Lung (tissue), 12 donors: ENCODE data around the gene ZBTB25. TPM values are rescaled to one million over a fixed set of nuclear protein-coding genes. Genes with fewer than 3 reads are reported as not detected.

Source experiments
- ATAC-seq: fragments of 200-7000 bp; cut with Tn5 transposase; one replicate; pipeline ENCODE4 v1.9.1; 2020; ENCODE audit warnings: moderate number of reproducible peaks; ENCODE audit not compliant: insufficient read depth, low FRiP score
- DNase-seq, 3 donors: peaks; one replicate each; pipeline ENCODE4 v3.0.0-alpha.2; 2013 to 2017
- H3K27ac ChIP-seq, 2 donors: one replicate each; pipeline ENCODE4 v1.5.1; 2013; ENCODE audit warnings: mild to moderate bottlenecking in 2 of 2, moderate library complexity in 2 of 2, control low read depth in 1 of 2, inconsistent platforms in 1 of 2, low read depth in 1 of 2, low read length in 1 of 2
- H3K27me3 ChIP-seq, 3 donors: one replicate each; pipeline ENCODE4 v1.5.1; 2013; ENCODE audit warnings: low read length in 2 of 3; ENCODE audit not compliant: control insufficient read depth in 3 of 3, insufficient read depth in 3 of 3
- H3K36me3 ChIP-seq, 4 donors: one replicate each; pipeline ENCODE4 v1.5.1; 2013; ENCODE audit warnings: low read length in 4 of 4, mild to moderate bottlenecking in 1 of 4, moderate library complexity in 1 of 4; ENCODE audit not compliant: control insufficient read depth in 4 of 4, insufficient read depth in 4 of 4
- H3K4me1 ChIP-seq, 5 donors: one replicate each; pipeline ENCODE4 v1.5.1; 2013; ENCODE audit warnings: low read length in 5 of 5, mild to moderate bottlenecking in 2 of 5, moderate library complexity in 1 of 5; ENCODE audit not compliant: control insufficient read depth in 5 of 5, insufficient read depth in 5 of 5
- H3K4me3 ChIP-seq: one replicate; pipeline ENCODE4 v1.5.1; 2013; ENCODE audit warnings: mild to moderate bottlenecking, control low read depth, moderate library complexity
- H3K9ac ChIP-seq, 2 donors: one replicate each; pipeline ENCODE4 v1.5.1; 2013; ENCODE audit warnings: low read length in 2 of 2, control low read depth in 1 of 2; ENCODE audit not compliant: insufficient read depth in 1 of 2
- H3K9me3 ChIP-seq, 4 donors: one replicate each; pipeline ENCODE4 v1.5.1; 2013; ENCODE audit warnings: low read length in 3 of 4, mild to moderate bottlenecking in 1 of 4, moderate library complexity in 1 of 4; ENCODE audit not compliant: control insufficient read depth in 4 of 4, insufficient read depth in 3 of 4
- WGBS, 2 donors: extraction: QIAGEN DNeasy Blood & Tissue Kit; methylation state at CpG; one replicate each; pipeline ENCODE4 v1.1.7; 2013; 5-methylcytosine and 5-hydroxymethylcytosine counted together
- polyA plus RNA-seq, 2 donors: library from polyadenylated mRNA; stranded (reverse); fragments of 200-250 nt; gene quantifications; one replicate each; pipeline ENCODE4 v1.2.1, GENCODE V29; 2013
- total RNA-seq, 2 donors: library from RNA; depleted of rRNA in 1 of 2; stranded (reverse); fragments of >200 nt in 1 of 2; gene quantifications; one replicate each; pipeline ENCODE4 v1.2.1, GENCODE V29; 2014 to 2021
- TF ChIP-seq, protein P1 (sequence below): IDR thresholded peaks from 2 replicates; pipeline ENCODE4 v1.5.1; 2012; ENCODE audit warnings: mild to moderate bottlenecking; ENCODE audit errors: control extremely low read depth, extremely low read depth
- donor health status: control.
- donor health status: control.
- donor health status: Bipolar disorder and iron deficiency.
- donor health status: healthy.
- donor health status: DM: yes; HTN: yes; CAD: no.

The ZBTB25 gene
- total and polyA plus RNA-seq, 4 donors: 4.0 to 15.4 (median 9.2) TPM

DNA sequence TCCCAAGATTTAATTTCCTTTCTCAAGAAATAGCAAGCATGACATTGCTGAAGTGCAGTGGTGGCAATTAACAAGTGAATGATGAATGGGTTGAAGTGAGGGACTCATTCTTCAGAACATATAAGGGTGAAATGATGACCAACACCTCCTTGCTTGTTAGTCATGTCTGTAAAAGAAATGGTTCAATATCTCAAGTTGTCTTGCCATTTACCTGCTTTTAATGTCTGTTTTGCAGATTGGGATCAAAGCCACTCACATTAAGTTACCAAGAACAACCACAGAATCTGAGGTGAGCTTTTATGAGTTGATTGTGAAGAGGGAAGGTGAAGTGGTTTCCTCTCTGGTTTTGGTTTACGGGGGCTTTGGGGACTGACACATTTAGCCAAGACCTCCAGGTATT is 91.4 kb downstream of the ZBTB25 start:
- Histone ChIP-seq H3K27ac (no peak overlapping the region), H3K4me3 (no peak overlapping the region), H3K9ac (no peak overlapping the region), H3K27me3 (no peaks in the 10 kb centered on the region), H3K4me1 (no peaks in the 10 kb centered on the region), H3K36me3 (peaks cover 10 to 28% (median 12%) of the 10 kb centered on the region in 4 donors), H3K9me3 (no peaks in the 10 kb centered on the region)
- TF ChIP-seq, protein P1, sequence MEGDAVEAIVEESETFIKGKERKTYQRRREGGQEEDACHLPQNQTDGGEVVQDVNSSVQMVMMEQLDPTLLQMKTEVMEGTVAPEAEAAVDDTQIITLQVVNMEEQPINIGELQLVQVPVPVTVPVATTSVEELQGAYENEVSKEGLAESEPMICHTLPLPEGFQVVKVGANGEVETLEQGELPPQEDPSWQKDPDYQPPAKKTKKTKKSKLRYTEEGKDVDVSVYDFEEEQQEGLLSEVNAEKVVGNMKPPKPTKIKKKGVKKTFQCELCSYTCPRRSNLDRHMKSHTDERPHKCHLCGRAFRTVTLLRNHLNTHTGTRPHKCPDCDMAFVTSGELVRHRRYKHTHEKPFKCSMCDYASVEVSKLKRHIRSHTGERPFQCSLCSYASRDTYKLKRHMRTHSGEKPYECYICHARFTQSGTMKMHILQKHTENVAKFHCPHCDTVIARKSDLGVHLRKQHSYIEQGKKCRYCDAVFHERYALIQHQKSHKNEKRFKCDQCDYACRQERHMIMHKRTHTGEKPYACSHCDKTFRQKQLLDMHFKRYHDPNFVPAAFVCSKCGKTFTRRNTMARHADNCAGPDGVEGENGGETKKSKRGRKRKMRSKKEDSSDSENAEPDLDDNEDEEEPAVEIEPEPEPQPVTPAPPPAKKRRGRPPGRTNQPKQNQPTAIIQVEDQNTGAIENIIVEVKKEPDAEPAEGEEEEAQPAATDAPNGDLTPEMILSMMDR: no peak
- DNase-seq (no peak), ATAC-seq (no peak)
- 88 to 100% methylated on average over 1 of the region's 1 CpG for WGBS, 2 donors

DNA sequence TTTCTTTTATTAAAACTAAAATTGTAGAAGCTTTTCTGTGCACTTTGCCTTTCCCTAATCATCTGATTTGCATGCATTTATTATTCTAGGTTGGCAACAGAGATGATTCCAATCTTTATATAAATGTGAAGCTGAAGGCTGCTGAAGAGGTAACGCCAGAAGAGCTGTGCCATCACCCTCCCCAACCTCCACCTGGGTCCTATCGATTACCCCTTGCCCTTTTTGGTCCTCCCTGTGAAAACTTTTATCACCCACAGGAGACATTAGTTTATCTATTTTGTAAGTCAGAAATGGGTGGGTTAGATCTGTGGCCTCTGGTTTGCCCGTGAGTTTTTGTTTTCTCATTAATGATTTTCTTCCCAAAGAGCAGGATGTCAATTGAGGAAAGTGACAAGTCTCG is 92.6 kb downstream of the ZBTB25 start:
- Histone ChIP-seq H3K27me3 (no peaks in the 10 kb centered on the region), H3K4me1 (no peaks in the 10 kb centered on the region), H3K9ac (no peak overlapping the region), H3K9me3 (no peaks in the 10 kb centered on the region), H3K36me3 (peaks cover 7 to 18% (median 11%) of the 10 kb centered on the region in 4 donors), H3K27ac (no peak overlapping the region), H3K4me3 (no peak overlapping the region)
- WGBS, 2 donors: 97% methylated on average over 4 of the region's 4 CpGs
- ATAC-seq (no peak), DNase-seq (no peak)
- TF ChIP-seq, protein P1: no peak

DNA sequence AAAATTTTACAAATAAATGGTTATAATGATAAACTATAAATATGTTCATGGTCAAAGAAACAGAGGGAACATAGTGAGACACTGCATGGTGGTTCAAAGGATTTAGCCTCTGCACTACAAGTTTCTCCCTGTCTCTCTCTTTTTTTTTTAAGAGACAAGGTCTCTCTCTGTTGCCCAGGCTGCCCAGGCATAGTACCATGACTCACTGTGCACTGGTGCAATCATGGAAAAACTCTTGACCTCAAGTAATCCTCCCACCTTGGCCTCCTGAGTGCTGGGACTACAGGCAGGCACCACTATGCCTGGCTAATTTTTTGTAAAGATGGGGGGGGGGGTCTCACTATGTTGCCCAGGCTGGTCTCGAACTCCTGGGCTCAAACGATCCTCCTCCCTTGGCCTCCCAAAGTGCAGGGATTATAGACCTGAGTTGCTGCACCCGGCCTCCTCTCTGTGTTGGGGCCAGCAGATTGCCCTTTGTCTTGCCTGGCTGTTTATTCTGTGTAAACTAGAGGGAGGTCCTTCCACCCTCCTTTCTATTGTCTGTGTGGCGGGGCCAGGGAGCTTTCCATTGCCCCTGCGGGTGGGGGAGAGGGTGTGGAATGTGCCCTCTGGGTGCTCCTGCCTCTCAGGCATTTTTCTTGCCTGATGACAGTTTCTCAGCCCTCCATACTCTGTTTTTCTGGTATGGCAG is 93.4 kb downstream of the ZBTB25 start:
- Histone ChIP-seq H3K36me3 (peaks cover 0 to 11% (median 6%) of the 10 kb centered on the region in 4 donors), H3K9ac (no peak overlapping the region), H3K27ac (no peak overlapping the region), H3K9me3 (no peaks in the 10 kb centered on the region), H3K4me1 (no peaks in the 10 kb centered on the region), H3K4me3 (no peak overlapping the region), H3K27me3 (no peaks in the 10 kb centered on the region)
- TF ChIP-seq, protein P1: no peak
- ATAC-seq (no peak), DNase-seq (no peak)
- 67 to 89% methylated on average over 5 of the region's 5 CpGs for WGBS, 2 donors
